ENCODE measurements around the gene KDM2B. TPM values are rescaled to one million over a fixed set of nuclear protein-coding genes. Genes with fewer than 3 reads are reported as not detected.

The KDM2B gene
- total RNA-seq, 1 donor from 2014 or later, result 79.2 TPM

DNA sequence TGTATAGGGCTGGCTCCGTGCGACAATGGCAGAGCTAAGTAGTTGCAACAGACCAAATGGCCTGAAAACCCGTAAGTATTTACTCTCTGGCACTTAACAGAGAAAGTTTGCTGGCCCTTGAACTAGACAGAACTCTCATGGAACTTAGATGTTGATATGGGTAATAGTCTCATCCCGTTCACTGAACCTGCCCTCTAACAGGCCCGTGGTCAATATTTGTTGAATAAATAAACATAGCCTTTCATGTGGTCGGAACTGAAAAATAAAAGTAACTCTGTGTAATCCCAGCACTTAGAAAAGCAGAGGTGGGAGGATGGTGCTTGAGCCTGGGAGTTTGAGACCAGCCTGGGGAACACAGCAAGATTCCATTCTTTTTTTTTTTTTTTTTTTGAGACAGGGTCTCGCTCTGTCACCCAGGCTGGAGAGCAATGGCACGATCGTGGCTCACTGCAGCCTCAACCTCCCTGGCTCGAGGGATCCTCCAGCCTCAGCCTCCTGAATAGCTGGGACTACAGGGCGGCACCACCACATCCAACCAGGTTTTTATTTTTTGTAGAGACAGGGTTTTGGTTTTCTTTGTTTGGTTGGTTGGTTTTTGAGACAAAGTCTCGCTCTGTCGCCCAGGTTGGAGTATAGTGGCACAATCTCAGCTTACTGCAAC is 29.7 kb downstream of the KDM2B start:
- Mint-ChIP-seq H3K27me3 (ENCODE audit: low read depth) (no peaks in the 10 kb centered on the region), H3K9me3 (no peaks in the 10 kb centered on the region), H3K4me3 (no peak overlapping the region), H3K36me3 (ENCODE audit: low read depth) (no peaks in the 10 kb centered on the region), H3K4me1 (peaks cover 7% of the 10 kb centered on the region), H3K27ac (ENCODE audit: unreplicated experiment) (no peak overlapping the region)
- TF ChIP-seq, protein P1, sequence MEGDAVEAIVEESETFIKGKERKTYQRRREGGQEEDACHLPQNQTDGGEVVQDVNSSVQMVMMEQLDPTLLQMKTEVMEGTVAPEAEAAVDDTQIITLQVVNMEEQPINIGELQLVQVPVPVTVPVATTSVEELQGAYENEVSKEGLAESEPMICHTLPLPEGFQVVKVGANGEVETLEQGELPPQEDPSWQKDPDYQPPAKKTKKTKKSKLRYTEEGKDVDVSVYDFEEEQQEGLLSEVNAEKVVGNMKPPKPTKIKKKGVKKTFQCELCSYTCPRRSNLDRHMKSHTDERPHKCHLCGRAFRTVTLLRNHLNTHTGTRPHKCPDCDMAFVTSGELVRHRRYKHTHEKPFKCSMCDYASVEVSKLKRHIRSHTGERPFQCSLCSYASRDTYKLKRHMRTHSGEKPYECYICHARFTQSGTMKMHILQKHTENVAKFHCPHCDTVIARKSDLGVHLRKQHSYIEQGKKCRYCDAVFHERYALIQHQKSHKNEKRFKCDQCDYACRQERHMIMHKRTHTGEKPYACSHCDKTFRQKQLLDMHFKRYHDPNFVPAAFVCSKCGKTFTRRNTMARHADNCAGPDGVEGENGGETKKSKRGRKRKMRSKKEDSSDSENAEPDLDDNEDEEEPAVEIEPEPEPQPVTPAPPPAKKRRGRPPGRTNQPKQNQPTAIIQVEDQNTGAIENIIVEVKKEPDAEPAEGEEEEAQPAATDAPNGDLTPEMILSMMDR (conservative IDR thresholded peaks at IDR 0.05), result no peak
- no peak for DNase-seq (ENCODE audit: low read depth, low spot score)

DNA sequence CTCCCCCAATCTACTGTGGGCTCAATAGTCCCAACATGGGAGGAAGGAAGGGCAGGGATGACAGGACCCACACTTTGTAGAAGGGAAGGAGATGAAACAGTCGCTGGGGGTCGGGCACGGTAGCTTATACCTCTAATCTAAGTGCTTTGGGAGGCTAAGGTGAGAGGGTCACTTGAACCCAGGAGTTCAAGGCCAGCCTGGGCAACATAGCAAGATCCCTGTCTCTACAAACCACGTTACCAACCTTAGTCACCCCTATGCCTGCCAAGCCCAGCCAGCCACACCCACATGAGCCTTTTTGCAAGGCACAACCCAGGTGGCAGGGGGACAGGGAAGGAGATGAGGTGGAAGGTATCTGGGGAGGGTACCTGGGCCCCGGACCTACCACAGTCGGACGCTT is 31.7 kb downstream of the KDM2B start:
- Mint-ChIP-seq H3K4me3 (no peak overlapping the region), H3K27me3 (ENCODE audit: low read depth) (no peaks in the 10 kb centered on the region), H3K27ac (ENCODE audit: unreplicated experiment) (no peak overlapping the region), H3K4me1 (peaks cover 16% of the 10 kb centered on the region), H3K9me3 (no peaks in the 10 kb centered on the region), H3K36me3 (ENCODE audit: low read depth) (no peaks in the 10 kb centered on the region)
- TF ChIP-seq, protein P1 (conservative IDR thresholded peaks at IDR 0.05), result no peak
- DNase-seq (ENCODE audit: low read depth, low spot score), result no peak

DNA sequence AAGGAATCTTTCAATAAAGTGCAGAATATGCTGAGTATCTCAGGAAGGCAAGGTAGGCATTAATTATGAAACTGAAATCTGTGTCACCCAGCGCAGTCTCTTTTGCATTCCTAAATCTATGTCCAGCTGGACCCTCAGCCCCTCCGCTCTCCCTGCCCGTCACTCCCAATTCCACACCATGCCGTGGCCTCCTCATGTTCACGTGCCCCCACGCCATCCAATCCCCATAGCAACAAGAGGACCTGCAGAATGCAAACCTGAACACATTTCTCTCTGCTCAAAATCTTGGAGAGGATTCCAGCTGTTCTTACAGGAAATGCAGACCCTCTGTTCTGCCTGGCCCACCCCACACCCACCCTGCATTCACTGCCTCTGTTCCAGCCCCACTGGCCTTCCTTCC is 35.3 kb downstream of the KDM2B start:
- no peak for DNase-seq (ENCODE audit: low read depth, low spot score)
- H3K4me1 Mint-ChIP-seq, result peaks cover 16% of the 10 kb centered on the region
- no peaks in the 10 kb centered on the region for H3K27me3 Mint-ChIP-seq (ENCODE audit: low read depth)
- H3K9me3 Mint-ChIP-seq, result no peaks in the 10 kb centered on the region
- no peak overlapping the region for H3K27ac Mint-ChIP-seq (ENCODE audit: unreplicated experiment)
- H3K4me3 Mint-ChIP-seq, result no peak overlapping the region
- H3K36me3 Mint-ChIP-seq (ENCODE audit: low read depth), result no peaks in the 10 kb centered on the region
- TF ChIP-seq, protein P1 (conservative IDR thresholded peaks at IDR 0.05), result no peak

DNA sequence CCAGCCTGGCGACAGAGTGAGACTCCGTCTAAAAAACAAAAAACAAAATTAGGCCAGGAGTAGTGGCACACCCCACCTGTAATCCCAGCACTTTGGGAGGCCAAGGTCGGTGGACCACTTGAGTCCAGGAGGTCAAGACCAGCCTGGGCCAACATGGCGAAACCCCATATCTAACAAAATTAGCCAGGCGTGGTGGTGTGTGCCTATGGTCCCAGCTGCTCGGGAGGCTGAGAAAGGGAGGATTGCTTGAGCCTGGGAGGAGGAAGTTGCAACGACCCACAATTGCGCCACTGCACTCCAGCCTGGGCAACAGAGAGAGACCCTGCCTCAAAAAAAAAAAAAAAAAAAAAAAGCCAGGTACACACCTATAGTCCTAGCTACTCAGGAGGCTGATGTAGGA is 37.0 kb downstream of the KDM2B start:
- Mint-ChIP-seq H3K27ac (ENCODE audit: unreplicated experiment) (no peak overlapping the region), H3K4me3 (no peak overlapping the region), H3K4me1 (peaks cover 22% of the 10 kb centered on the region), H3K27me3 (ENCODE audit: low read depth) (no peaks in the 10 kb centered on the region), H3K36me3 (ENCODE audit: low read depth) (no peaks in the 10 kb centered on the region), H3K9me3 (no peaks in the 10 kb centered on the region)
- TF ChIP-seq, protein P1 (conservative IDR thresholded peaks at IDR 0.05), result no peak
- DNase-seq (ENCODE audit: low read depth, low spot score), result no peak

DNA sequence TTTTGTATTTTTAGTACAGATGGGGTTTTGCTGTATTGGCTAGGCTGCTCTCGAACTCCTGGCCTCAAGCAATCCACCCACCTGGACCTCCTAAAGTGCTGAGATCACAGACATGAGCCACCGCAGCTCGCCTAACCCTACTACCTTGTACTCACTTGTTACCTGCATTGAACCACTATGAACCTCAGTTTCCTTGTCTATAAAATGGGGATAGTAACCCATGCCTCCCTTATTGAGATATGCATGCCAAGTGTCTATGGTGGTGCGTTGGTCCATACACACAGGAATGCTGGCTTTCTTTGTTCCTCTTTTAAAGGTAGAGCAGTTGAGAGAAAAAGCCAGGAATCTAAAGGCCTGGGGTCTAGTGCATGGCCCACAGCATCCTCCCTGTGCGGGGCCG is 40.9 kb downstream of the KDM2B start:
- H3K27ac Mint-ChIP-seq (ENCODE audit: unreplicated experiment), result no peak overlapping the region
- H3K36me3 Mint-ChIP-seq (ENCODE audit: low read depth), result no peaks in the 10 kb centered on the region
- DNase-seq (ENCODE audit: low read depth, low spot score), result no peak
- peak overlapping the region; percentile 61 for H3K4me3 Mint-ChIP-seq
- TF ChIP-seq, protein P1 (conservative IDR thresholded peaks at IDR 0.05), result no peak
- H3K4me1 Mint-ChIP-seq, result peaks cover 31% of the 10 kb centered on the region
- H3K27me3 Mint-ChIP-seq (ENCODE audit: low read depth), result no peaks in the 10 kb centered on the region
- no peaks in the 10 kb centered on the region for H3K9me3 Mint-ChIP-seq

All from neural crest cell (in vitro differentiated cells).